Tibial nerve (tissue), 3 donors: Measurements from ENCODE around the gene DEGS2.

Experiments used
- CTCF ChIP-seq, 5 experiments: fragments of 200-600 bp in 3 of 5; fragments of 450-650 bp in 2 of 5; sonication (generic) in 3 of 5; IDR thresholded peaks; one replicate each; pipeline ENCODE4 v1.5.1; 2016 to 2019; ENCODE audit warnings: antibody characterized with exemption in 5 of 5, mild to moderate bottlenecking in 3 of 5, moderate library complexity in 2 of 5
- POLR2A ChIP-seq, 2 donors: fragments of 450-650 bp; IDR thresholded peaks; one replicate each; pipeline ENCODE4 v1.6.1; 2017; ENCODE audit warnings: antibody characterized with exemption in 2 of 2, mild to moderate bottlenecking in 2 of 2, moderate library complexity in 2 of 2

GRCh38 chr14:100138955-100139354, 20.5 kb downstream of the DEGS2 start:
- TF ChIP-seq CTCF (IDR thresholded peaks at IDR 0.05) (no peak), POLR2A (IDR thresholded peaks at IDR 0.05) (no peak)
